ENCODE data around the gene BCR.

The BCR gene

DNA sequence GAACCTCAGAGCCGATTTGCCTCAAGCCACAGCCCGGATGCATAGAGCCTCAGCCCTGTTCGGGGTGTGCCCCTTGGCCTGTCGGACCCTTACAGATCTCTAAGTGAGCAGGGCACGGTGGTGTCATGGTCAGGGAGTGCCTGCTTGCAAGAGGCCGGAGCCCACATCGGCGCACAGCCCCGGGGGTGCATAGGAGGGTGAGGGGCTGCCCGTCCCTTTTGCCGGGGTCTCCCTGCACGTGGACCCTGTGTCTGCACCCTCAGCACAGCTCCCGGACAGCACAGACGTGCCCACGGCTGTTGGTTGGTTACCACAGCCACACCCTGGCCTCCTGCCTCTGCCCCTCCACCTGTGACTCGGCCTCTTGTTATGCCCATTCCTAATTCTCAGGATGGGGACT, 28.5 kb upstream of the BCR start:
- DNase-seq: no peak

- DNase-seq: no peak
These were observed 27.8 kb upstream of the BCR start for GRCh38 chr22:23152238-23153114.

- no peak for DNase-seq
These were observed 26.3 kb upstream of the BCR start for GRCh38 chr22:23153994-23154393.

DNA sequence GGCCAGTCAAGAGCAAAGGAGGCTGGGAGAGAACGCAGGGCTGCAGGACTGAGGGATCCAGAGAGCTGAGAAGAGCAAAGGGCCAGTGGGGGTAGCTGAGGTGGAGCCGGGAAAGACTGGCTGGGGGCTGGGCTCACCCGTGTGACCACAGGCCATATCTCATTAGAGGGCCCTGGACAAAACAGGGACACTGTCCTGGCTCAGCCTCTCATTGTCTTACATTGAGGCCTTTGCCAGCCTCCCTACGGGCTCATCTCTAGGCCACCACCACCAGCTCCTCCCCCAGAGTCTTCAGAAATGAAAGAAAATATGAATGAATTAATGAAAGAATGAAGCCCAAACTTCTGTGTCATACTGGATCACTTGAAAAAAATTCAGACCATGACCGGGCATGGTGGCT, 25.8 kb upstream of the BCR start:
- no peak for DNase-seq

DNA sequence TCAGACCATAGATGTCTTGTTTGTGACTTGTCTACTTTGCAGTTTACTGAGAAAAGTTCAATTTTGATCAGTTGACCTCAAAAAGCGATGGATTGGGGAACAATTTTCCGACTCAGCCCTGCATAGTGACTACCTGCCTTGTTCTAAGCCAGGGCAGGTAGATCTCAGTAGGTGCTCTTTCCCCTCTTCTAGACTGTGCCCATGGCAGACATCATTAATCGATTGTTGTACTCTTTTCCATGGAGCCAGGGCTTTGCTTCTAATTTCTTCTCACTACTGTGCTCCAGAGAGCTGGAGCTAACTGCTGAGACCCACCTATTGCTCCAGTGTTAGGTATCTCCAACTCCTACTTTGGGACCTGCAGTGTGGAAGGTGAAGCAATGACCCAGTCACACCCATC, 25.2 kb upstream of the BCR start:
- no peak for DNase-seq

GRCh38 chr22:23155831-23156230, 24.5 kb upstream of the BCR start:
- DNase-seq: no peak

DNA sequence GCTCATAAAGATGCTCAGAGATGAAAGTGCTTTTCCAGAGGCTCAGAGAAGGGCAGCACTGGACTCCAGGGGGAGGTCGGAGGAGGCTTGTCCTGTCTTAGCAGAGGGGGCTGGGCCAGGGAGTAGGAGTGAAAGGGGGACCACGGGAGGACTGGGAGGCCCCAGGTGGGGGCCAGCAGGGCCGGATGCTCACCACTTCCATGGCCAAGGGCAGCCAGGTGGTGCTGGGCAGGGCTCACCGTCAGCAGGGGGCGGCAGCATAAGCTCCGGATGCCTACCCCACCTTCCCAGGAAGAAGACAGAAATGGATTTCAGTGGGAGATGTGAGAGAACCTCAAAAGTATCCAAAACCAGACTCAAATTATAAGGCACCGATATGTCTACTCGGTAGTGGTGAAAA, 24.0 kb upstream of the BCR start:
- no peak for DNase-seq

- no peak for DNase-seq
These were observed 22.5 kb upstream of the BCR start for GRCh38 chr22:23157560-23158515.

- no peak for DNase-seq
These were observed 21.6 kb upstream of the BCR start for GRCh38 chr22:23158516-23159290.

GRCh38 chr22:23159291-23159630, 21.0 kb upstream of the BCR start:
- no peak for DNase-seq

DNA sequence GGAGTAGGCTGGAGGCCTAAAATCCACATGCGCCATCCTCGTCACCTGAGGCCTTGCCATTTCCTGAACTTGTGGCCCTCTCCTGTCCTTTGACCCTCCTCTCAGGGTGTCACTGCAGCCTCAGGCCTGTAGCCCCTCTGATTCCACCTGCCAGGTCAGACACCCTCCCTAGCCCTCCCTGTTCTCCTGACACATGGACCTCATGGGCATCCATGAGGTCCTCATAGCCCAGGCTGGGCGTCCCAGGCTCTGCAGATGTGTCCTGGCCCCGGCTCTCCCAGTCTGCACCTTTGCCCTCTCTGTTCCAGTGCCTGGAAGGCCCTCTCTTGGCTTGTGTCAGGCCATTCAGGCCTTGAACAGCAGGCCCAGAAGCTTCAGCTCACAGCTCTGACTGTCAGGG, 19.3 kb upstream of the BCR start:
- DNase-seq: no peak

DNA sequence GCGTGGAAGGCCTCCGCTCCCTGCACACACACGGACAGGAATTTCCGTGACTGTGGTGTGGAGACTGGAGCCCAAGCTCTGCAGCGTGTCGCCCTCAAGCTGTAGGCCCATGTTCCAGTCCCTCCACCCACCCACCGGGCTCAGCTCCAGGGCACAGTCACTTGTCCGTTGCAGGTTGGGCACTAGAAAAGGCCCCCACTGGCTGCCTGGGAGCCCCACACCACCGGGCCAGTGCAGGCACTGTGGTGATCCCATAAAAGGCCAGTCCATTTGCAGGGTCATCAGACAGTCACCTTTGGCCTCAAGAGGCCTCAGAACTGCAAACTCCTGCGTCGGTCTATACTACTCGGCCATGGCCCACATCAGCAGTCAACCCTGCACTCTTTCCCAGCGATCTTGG, 18.7 kb upstream of the BCR start:
- DNase-seq: no peak

DNA sequence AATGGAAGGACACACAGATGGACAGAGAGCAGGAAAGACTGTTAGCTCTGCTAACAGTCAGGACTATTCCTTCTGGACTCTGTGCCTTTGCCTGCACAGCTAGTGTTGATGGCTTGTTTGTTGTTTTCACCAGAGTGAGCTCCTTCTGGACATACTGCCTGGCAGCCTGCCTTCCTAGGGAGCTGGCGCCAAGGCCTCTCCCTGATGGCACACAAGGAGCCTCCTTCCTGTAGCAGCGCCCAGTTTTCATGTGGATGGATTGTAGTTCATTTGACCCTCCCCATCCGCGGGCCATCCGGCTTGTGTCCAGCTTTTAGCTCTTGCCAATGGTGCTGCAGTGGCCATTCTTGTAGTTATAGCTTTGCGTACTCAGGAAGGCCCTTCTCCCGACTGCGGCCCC, 16.6 kb upstream of the BCR start:
- DNase-seq: no peak

DNA sequence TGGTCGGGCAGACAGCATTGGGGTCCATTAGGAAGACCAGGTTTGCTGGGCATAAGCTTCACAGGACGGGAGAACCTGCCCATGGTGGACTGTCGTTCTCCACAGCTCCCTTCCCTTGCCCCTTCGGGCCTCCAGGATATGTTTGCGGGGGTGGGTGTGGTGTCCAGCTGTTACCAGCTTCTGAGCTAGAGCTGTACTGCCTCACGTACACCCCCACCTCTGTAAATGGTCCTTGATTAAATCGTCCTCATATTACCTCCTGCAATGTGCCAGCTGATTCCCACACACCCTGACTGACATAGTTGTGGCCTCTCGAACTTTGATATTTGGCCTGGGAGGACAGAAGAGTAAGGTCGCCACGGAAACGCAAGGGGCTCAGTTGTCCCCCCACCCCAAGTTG, 16.2 kb upstream of the BCR start:
- no peak for DNase-seq

DNA sequence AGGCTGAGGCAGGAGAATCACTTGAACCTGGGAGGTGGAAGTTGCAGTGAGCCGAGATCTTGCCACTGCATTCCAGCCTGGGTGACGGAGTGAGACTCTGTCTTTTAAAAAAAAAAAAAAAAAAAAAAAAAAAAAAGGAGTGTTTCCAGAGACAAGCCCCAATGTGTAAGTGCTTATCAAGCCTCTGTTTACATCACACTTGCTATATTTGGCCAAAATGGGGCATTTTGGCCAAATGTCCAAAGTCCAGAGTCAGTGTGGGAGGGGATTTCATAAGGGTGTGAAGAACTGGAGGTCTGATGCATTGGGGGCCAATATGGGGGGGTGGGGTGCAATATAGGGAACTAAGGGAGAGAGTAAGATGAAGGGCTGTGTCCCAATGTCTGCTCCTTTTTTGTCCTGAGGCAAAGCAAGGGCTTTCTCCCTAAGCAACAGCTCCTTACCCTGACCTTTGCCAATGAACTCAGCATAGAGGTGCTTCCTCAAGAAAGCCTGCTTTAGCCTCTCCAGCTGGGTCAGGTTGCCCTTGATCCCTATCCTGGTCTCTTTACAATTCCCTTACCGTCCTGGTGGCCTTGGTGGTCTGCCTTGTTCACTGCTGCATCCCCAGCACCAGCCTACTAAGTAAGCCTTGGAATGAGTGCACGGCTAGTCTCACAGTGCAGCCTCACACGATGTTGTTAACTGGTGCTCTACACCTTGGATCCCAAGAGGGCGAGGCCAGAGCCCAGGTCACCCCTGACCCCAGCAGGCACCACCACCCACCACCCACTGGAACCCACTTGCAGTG, 14.1 kb upstream of the BCR start:
- no peak for DNase-seq

- no peak for DNase-seq
These were observed 13.3 kb upstream of the BCR start for GRCh38 chr22:23166841-23167616.

DNA sequence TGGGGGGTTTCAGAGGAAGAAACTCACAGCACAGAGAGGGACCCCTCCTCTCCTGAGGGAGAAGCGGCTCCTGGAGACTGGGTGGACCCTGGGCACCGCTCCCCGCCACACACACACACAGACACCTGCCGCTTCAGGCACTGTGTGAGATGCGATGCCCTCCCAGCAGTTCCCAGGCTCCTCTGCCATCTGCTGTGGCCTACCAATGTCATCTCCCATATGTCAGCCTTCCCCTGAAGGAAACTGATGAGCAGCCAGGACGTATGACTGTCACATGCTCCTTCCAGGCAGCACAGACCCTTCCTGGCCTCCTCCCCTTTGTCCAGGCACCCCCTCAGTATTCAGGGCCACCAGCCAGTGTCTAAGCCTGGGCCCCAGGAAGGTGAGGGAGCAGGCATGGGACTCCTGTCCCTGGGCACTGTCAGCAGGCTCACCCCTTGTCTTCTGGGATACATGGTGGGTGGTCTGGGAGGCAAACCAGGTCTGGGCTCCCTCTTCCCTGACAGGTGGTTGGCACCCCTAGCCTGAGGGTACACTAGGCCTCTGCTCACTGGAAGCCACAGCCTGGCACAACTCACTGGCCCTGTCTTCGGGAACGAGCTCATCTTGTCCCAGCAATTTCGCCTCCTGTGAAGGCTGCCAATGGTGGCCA, 11.8 kb upstream of the BCR start:
- DNase-seq: no peak

DNA sequence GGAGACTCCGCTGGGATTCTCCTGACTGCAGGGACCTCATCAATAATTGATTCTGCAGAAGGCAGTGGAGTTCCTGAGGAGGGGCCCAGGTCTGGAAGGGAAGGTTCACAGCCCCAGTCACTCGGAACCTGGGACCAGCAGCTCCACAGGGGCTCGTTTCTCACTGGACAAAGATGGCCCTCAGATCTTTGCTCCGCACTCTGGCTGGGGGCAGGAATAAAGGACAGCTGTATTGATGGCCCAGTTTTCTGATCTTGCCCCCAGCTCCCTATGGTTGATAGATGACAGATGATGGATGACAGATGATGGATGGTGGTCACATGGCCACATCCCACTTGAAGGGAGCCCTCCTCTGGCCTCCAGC, 11.3 kb upstream of the BCR start:
- no peak for DNase-seq

- DNase-seq: no peak
These were observed 4.3 kb upstream of the BCR start for GRCh38 chr22:23175817-23176644.

GRCh38 chr22:23176645-23177027, 3.7 kb upstream of the BCR start:
- DNase-seq: no peak
